ENCODE data around the gene HOGA1.

Gene HOGA1

DNA sequence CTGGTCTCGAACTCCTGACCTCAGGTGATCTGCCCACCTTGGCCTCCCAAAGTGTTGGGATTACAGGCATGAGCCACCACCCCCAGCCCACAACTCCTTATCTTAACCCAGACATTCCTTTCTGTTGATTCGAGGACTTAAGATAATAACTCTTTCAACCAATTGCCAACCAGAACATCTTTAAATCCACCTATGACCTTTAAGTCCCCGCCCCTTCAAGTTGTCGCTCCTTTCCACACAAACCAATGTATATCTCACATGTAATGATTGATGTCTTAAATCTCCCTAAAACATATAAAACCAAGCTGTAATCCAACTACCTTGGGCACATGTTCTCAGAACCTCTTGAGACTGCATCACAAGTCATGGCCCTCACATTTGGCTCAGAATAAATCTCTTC lies 19.4 kb upstream of the HOGA1 start:
- no peak overlapping the region for H3K4me3 Mint-ChIP-seq
- no peak overlapping the region for H3K27ac Mint-ChIP-seq
- TF ChIP-seq, protein P1, sequence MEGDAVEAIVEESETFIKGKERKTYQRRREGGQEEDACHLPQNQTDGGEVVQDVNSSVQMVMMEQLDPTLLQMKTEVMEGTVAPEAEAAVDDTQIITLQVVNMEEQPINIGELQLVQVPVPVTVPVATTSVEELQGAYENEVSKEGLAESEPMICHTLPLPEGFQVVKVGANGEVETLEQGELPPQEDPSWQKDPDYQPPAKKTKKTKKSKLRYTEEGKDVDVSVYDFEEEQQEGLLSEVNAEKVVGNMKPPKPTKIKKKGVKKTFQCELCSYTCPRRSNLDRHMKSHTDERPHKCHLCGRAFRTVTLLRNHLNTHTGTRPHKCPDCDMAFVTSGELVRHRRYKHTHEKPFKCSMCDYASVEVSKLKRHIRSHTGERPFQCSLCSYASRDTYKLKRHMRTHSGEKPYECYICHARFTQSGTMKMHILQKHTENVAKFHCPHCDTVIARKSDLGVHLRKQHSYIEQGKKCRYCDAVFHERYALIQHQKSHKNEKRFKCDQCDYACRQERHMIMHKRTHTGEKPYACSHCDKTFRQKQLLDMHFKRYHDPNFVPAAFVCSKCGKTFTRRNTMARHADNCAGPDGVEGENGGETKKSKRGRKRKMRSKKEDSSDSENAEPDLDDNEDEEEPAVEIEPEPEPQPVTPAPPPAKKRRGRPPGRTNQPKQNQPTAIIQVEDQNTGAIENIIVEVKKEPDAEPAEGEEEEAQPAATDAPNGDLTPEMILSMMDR (IDR thresholded peaks at IDR 0.05) = no peak
- H3K36me3 Mint-ChIP-seq (ENCODE audit: low read depth) = peaks cover 18% of the 10 kb centered on the region
- H3K4me1 Mint-ChIP-seq = peaks cover 8% of the 10 kb centered on the region
- no peak for DNase-seq
- H3K9me3 Mint-ChIP-seq = peaks cover 19% of the 10 kb centered on the region
- H3K27me3 Mint-ChIP-seq (ENCODE audit: low read depth, poor library complexity) = peaks cover 7% of the 10 kb centered on the region

DNA sequence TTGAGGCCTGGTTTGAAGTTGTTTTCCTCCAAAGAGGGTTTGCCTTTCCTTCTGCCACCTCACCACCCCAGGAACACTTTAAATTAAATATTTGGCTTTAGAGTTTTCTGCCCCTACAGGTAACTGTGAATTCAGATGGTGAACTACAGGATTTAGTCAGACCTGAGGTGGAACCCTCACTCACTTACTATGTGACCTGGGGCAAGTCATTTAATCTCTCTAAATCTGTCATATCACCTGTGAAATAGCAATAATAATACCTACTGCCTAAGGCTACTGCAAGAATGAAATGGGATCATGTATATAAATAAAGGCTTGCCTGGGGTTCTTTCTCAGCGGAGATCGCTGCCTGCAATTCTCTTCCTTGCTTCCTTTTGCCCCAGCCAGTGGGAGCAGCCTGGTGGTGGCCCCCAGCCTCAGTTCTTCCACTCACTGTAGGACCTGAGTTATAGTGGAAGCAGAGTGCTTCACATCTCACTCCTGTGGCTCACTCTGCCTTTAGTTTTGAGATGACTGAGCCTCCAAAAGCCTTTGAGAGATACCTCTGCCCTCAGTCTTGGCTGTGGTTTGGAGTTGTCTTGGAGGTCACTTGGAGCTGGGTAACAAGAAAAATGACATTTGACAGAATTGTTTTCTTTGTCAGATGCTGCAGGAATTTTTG lies 17.7 kb upstream of the HOGA1 start:
- peaks cover 7% of the 10 kb centered on the region for H3K27me3 Mint-ChIP-seq (ENCODE audit: low read depth, poor library complexity)
- no peak overlapping the region for H3K27ac Mint-ChIP-seq
- no peak for DNase-seq
- peaks cover 5% of the 10 kb centered on the region for H3K9me3 Mint-ChIP-seq
- H3K4me1 Mint-ChIP-seq = peaks cover 4% of the 10 kb centered on the region
- no peak overlapping the region for H3K4me3 Mint-ChIP-seq
- TF ChIP-seq, protein P1 (IDR thresholded peaks at IDR 0.05) = no peak
- peaks cover 5% of the 10 kb centered on the region for H3K36me3 Mint-ChIP-seq (ENCODE audit: low read depth)

DNA sequence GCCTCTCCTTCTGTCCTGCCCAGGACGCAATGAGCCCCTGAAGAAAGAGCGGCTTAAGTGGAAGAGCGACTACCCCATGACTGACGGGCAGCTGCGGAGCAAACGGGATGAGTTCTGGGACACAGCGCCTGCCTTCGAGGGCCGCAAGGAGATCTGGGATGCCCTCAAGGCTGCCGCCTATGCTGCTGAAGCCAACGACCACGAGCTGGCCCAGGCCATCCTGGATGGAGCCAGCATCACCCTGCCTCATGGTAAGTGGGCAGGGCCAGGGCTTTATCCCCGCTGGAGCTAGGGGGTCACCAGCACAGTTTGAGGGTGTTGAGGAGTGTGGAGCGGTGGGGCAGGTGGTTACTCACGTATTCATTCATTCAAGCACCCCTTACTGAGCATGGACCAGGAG lies 16.3 kb upstream of the HOGA1 start:
- Mint-ChIP-seq H3K4me3 (no peak overlapping the region), H3K36me3 (ENCODE audit: low read depth) (no peaks in the 10 kb centered on the region)
- DNase-seq = no peak

DNA sequence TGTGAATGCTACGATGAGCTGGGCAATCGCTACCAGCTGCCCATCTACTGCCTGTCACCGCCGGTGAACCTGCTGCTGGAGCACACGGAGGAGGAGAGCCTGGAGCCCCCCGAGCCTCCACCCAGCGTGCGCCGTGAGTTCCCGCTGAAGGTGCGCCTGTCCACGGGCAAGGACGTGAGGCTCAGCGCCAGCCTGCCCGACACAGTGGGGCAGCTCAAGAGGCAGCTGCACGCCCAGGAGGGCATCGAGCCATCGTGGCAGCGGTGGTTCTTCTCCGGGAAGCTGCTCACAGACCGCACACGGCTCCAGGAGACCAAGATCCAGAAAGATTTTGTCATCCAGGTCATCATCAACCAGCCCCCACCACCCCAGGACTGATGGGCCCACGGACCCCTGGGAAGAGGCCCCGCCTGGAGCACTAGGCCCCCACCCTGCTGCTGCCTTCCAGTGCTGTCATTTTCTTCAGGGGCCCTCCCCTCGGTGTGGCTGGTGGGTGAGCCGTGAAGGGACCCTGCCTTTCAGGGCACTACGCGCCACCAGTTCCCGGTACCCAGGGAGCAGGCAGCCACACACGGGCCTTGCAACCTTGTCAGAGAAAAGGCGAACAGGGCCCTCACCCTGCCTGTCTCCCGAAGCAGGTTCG lies 13.9 kb upstream of the HOGA1 start:
- DNase-seq = no peak
- TF ChIP-seq, protein P1 (IDR thresholded peaks at IDR 0.05) = no peak
- H3K4me1 Mint-ChIP-seq = peaks cover 19% of the 10 kb centered on the region
- no peaks in the 10 kb centered on the region for H3K9me3 Mint-ChIP-seq
- no peak overlapping the region for H3K4me3 Mint-ChIP-seq
- no peaks in the 10 kb centered on the region for H3K36me3 Mint-ChIP-seq (ENCODE audit: low read depth)
- H3K27ac Mint-ChIP-seq = no peak overlapping the region
- no peaks in the 10 kb centered on the region for H3K27me3 Mint-ChIP-seq (ENCODE audit: low read depth, poor library complexity)

More for the DNA sequence above, 16.3 kb upstream of the HOGA1 start:
- Mint-ChIP-seq H3K4me1 (peaks cover 3% of the 10 kb centered on the region), H3K27me3 (ENCODE audit: low read depth, poor library complexity) (peaks cover 7% of the 10 kb centered on the region), H3K9me3 (no peaks in the 10 kb centered on the region), H3K27ac (no peak overlapping the region)
- TF ChIP-seq, protein P1 (IDR thresholded peaks at IDR 0.05) = no peak

DNA sequence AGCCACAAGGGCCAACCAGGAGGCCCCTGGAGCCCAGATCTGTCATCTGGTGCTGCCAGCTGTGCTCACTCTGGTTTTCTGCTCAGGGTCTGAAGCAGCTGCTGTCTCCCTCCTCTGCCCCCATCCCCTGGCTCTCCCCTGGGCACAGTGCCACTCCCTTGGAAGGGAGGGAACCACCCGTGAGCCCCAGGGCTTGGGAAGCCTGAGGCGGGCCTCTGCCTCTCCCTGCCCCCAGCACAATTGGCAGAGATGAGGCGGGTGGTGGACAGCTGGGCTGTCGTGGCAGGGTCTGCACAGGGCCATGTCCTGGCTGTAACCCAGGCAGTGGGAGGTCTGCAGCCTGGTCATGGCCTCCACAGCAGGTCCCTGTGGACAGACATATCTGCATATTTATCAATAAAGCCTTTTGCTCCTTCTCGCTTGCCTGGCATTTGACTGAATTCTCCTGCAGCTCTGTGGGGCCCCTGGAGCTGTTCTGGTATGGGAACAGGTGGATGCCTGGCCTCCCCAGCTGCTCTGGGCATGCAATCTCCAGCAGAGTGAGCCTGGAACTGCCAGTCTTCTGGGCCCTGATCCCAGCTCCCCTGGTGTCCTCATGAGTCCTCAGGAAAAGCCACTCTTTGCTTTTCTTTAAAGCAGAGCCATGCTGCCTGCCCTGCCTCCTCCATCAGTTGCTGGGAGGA lies 13.3 kb upstream of the HOGA1 start:
- Mint-ChIP-seq H3K4me3 (no peak overlapping the region), H3K27ac (no peak overlapping the region), H3K27me3 (ENCODE audit: low read depth, poor library complexity) (no peaks in the 10 kb centered on the region), H3K9me3 (no peaks in the 10 kb centered on the region), H3K4me1 (peaks cover 21% of the 10 kb centered on the region), H3K36me3 (ENCODE audit: low read depth) (no peaks in the 10 kb centered on the region)
- TF ChIP-seq, protein P1 (IDR thresholded peaks at IDR 0.05) = no peak
- no peak for DNase-seq

Measured in nephron progenitor cell (in vitro differentiated cells).